PC-9 (cell line): ENCODE data around the gene RTN4IP1.

ENCODE experiments used
- EZH2 ChIP-seq: fragments of 200-600 bp; sonication (generic); IDR thresholded peaks from 2 replicates; pipeline ENCODE4 v1.8.0; 2017; ENCODE audit warnings: antibody characterized with exemption, low read depth
- TF ChIP-seq, protein P1 (sequence below): fragments of 200-600 bp; sonication (generic); conservative IDR thresholded peaks from 2 replicates; pipeline ENCODE4 v1.6.1; 2017; ENCODE audit warnings: mixed run types, antibody characterized with exemption, mild to moderate bottlenecking, moderate library complexity

DNA sequence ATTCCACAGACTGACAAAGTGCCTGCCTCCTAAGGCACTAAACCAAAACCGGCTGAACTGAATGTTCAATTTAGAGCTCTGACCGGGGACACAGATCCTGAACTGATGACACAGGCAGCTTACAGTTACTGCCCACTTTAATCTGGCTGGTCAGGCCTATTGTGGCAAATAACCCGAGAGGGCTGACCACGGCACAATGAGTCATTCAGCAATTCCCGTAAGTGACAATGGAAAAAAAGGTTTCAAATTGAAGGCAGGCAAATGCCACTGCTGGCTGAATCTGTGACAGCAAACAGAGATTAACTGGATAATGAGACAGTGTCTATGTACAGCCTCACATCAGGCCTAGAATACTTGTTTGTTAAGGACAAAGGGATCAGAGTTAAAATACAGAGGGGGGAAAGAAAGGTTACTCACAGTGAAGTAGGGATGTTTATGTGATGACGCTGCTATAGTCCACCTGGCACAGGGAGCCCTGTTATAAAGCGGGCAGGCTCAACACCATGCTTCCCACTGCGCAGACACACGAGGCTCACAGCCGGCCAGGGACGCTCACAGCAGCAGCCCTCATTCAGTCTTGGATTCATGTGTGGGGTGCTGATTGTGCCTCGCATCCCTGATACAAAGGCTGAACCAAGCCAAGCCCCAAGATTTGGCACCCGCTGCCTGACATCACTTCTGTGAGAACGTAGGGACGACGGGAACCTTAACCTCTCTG, 54.4 kb downstream of the RTN4IP1 start:
- TF ChIP-seq, protein P1, sequence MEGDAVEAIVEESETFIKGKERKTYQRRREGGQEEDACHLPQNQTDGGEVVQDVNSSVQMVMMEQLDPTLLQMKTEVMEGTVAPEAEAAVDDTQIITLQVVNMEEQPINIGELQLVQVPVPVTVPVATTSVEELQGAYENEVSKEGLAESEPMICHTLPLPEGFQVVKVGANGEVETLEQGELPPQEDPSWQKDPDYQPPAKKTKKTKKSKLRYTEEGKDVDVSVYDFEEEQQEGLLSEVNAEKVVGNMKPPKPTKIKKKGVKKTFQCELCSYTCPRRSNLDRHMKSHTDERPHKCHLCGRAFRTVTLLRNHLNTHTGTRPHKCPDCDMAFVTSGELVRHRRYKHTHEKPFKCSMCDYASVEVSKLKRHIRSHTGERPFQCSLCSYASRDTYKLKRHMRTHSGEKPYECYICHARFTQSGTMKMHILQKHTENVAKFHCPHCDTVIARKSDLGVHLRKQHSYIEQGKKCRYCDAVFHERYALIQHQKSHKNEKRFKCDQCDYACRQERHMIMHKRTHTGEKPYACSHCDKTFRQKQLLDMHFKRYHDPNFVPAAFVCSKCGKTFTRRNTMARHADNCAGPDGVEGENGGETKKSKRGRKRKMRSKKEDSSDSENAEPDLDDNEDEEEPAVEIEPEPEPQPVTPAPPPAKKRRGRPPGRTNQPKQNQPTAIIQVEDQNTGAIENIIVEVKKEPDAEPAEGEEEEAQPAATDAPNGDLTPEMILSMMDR: no peak
- no peak for TF ChIP-seq EZH2
